CD1c-positive myeloid dendritic cell (primary cell): ENCODE results near the gene MGLL.
A peak's percentile ranks its signal among the peaks of the same experiment; 100 is the strongest.

Experiments
- DNase-seq: peaks from one replicate; pipeline ENCODE4 v3.0.0-alpha.2; 2016; ENCODE audit errors: extremely low spot score

The MGLL gene

GRCh38 chr3:127774647-127775046, 47.7 kb downstream of the MGLL start:
- no peak for DNase-seq

DNA sequence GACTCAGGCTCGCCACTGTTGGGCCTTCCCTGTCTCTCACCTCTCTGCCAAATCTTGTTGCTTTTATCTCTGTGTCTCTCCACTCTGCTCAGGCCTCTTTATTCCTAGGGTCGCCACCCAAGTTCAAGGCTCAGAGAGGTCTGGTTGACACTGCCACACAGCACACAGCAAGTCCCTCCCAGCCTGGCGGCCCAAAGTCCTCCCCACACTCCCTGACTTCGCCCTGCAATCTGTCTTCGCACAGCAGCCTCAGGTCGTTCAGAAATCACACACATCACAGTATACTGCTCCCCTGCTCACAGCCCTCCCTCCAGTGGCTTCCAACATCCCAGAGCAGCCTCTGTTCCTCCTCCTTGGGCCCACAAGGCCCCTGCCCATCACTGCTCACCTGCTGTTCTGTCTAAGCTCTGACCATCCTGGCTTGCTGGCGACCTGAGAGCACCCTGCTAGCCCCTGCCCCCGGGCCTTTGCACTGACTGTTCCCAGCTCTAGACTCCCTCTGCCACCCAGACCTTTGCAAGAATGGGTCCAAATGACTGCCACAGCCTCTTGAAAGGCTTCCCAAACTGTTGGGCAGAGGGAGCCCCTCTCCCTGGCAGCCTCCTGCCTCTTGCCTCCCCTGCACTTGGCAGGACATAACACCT, 48.4 kb downstream of the MGLL start:
- DNase-seq = no peak

DNA sequence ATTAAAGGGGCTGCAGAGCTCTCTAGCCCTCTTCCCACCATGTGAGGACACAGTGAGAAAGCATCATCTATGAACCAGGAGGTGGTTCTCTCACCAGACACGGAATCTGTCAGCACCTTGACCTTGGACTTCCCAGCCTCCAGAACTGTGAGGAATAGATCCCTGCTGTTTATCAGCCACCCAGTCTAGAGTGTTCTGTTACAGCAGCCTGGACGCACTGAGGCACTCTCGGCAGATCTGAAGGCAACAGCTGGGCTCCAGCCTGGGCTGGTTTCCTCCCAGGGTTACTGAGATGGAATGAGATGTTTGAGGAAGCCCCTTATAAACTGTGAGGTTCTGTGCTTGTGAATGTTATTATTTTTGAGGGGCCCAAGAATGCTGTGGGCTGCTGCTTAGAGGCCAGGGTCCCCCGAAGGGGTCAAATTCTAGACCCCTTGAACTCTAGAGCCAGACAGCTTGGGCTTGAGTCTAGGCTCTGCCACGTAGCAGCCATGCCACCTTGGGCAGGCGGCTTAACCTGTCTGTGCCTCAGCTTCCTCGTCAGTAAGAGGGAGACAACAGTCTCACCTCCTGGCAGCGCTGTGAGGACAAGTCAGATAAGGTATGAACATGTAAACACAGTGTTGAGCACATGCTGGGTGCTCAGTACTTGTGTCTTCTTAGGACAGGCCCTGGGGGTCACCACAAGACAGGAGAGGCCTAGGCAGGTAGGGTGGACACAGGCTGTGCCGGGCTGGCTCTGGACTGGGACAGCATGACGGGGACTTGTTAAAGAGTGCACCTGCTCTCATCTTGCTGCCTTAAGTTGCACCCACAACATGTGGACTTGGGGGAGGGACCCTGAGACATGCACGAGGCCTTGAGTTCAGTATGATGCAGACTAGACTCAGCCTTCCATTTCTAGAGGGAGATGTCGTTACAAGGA, 49.2 kb downstream of the MGLL start:
- DNase-seq = no peak

- DNase-seq = no peak
These were observed 50.0 kb downstream of the MGLL start for GRCh38 chr3:127772273-127772672.

- no peak for DNase-seq
These were observed 50.6 kb downstream of the MGLL start for GRCh38 chr3:127771746-127772145.

- DNase-seq = peak; percentile 72
These were observed 51.5 kb downstream of the MGLL start for GRCh38 chr3:127770671-127771355.

- no peak for DNase-seq
These were observed 52.8 kb downstream of the MGLL start for GRCh38 chr3:127769284-127770081.

DNA sequence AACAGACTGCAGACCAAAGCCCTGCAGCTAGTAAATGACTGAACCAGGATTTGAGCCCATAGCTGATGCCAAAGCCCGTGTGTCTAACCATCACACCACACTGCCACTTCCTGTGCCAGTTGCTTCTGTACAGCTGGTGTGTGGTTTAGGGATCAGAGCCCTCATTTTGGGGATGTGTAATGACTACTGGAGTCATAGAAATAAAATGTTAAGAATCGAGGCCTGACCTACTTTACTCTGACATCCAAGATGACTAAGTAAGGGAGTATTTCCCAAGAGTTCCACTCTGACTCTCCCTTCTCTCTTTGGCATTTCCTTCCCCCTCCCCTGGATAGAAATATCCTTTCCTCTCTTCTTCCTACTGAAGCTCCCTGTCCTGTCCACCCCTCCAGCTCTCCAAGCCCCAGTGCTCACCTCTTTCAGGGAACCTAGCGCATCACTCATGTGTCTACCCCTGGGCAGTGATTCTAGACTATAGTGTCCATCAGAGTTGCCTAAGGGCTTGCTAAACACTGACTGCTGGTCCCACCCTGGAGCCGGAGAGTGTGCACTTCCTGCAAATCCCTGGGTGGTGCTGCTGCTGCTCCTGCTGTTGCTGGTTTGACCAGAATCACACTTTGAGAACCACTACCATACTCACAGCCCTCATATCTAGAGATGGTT, 53.8 kb downstream of the MGLL start:
- peak; percentile 87 for DNase-seq

GRCh38 chr3:127767126-127767525, 55.2 kb downstream of the MGLL start:
- no peak for DNase-seq

GRCh38 chr3:127765735-127766134, 56.6 kb downstream of the MGLL start:
- peak; percentile 28 for DNase-seq

DNA sequence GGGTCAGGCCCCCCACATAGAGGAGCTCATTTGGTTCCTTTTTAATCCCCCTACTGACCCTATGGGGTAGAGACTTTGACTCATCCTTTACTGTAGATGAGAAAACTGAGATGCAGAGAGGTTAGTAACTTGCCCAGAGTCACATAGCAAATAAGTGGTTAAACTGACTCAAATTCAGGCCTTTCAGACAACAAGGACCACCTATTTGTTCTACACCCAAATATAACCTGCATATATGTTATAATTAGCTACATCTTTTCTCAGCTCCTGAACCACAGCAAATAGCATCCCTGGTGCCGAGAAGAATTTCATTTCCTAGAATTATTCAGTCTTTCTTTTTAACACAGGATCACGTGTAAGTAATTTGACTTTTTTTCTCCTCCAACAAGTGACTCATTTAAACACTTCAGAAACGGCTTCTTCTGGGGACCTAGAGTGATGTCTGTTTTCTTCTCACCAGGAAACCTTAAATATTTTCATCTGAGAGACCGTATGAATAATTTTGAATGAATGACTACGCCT, 57.4 kb downstream of the MGLL start:
- no peak for DNase-seq

DNA sequence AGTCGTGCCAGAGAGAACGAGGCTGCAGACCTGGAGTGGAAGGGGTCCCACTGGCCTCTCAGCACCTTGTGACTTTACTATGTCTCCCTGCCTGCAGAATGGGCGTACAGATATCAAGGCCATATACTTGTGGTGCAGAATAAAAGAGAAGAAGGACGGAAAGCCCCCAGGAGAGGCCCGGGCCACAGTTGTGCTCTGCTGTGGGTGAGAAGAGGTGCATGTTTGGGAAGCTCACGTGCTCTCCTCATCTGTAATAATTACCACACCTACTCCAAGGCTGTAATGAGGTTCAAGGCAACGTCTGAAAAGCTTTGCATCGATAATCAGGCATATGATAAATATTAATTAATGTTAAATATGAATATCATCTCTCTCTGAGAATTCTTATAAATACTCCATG, 58.0 kb downstream of the MGLL start:
- no peak for DNase-seq

DNA sequence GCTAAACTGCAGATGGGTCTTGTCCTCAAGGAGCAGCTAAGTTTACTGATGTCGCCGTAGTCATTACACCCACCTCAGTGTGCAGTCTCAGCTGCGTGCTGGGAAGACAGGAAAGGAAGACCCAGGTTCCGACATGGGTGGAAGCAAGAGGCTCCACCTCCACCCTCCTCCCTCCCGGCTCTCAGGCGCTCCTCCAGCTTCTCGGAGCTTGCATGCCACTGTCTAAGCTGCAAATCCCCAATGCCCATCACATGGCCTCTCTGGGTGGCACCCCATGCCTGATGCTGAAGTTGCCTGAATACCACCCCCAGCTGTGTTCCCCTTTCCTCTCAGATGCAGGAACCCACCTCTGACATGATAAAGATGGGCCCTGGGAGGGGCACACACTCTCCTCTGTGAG, 58.5 kb downstream of the MGLL start:
- DNase-seq = no peak

- DNase-seq = no peak
These were observed 59.0 kb downstream of the MGLL start for GRCh38 chr3:127763337-127763736.

DNA sequence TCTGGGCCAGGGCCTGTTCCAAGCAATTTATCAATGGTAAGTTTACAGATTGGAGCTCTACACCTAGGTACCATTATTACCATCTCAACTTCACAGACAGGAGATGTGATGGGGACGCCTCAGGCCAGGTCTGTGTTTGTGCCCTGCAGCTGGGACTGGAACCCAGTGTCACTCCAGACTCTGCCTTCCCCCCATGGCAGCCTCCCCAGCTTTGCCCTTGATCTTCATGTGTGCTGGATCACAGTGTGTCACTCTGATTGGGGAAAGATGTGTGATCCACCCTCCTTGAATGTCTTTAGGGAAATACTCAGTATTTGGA, 59.6 kb downstream of the MGLL start:
- no peak for DNase-seq

DNA sequence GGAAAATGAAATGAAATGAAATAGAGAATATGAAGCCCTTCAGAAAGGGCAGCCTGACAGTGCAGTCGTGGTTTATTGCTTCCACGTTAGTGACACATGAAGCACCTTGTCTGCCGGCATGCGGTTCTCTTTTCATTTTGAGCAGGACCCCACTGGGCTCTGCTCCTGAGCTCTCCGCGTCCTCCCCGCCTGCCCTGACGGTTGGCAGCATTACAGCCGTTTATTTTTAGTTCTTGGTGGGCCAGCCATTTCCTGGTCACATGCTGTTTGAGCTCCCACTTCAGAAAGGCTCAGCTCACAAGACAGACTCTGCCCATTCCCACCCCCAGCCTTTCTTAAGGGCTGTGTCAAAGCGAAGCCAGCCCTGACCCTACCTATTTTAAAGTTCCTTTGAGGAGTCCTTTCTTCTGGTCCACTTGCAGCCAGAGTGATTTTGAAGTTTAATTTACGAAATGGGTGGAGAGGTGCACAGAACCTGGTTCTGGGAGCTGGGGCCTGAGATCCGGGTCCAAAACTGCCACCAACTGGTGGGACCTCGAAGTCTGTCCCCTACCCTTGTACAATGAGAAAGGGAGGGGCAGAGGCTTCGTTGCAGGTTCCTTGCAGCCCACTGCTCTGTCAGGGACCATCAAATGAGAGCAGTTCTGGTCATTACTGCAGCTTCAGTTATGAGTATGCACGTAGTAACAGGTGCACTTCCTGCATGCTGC, 60.1 kb downstream of the MGLL start:
- peak; percentile 49 for DNase-seq

DNA sequence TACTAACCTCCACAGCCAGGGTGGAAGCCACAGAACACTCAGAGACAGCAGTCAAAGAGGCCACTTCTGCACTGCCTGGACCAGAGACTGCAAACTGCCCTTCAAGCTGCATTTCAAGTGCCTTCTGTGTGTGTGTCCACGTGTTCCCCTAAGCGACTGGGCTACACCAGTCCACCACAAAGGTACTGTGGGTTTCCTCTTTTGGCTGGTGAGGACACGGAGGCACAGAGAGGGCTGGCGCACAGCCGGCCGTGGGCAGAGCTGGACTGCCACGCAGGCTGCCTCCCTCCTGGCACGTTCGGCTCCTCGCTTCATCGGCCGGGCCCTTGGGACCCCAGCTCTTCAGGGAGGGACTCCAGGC, 60.9 kb downstream of the MGLL start:
- DNase-seq = peak; percentile 70

DNA sequence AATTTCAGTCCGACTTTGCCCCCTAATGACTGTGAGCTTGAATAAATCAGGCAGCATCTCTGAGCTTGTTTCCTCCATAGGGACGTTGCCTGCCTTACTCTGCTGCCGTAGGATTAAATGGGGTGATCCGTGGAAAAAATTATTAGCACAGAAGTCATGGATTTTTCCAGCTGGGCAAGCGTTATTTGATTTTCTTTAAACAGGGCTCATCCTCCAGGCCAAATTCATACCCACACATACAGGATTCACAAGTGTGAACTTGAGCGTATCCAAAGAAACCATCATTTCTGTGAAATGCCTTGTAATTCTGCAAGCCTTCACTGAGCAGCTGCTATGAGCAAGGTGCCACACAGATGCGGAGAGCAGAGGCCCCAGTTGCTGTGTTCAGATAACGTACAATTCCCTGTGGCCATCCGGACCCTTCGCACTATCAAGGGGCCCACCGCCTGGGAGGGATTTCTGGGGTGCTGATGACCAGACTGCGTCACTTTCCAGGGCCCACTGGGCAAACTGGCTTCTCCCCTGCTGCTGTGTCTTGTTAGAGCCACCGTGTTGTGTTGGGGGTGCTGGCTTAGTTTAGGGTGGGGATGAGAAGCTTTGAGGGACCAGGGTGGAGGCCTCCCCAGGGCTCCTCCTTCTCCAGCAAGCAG, 61.4 kb downstream of the MGLL start:
- no peak for DNase-seq

DNA sequence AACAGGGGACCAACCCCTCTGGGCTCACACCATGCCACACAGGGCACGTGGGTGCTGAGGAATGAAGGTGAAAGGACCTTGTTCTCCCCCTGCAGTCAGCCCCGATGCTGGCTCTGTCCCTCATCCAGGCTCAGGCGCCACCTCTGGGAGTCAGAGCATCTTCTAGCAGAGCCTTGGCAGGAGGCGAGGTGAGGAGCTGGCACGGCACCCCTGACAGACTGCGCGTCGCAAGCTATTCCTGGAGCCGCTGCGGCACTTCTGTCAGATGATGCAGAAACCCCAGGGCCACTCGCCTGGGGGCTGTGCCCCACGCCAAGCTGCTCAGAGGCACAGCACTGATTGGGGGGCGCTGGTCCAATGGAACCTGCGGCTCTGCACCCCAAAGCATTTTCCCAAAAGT, 62.0 kb downstream of the MGLL start:
- DNase-seq = no peak

GRCh38 chr3:127759826-127760225, 62.5 kb downstream of the MGLL start:
- DNase-seq = no peak
